Endodermal cell (in vitro differentiated cells): ENCODE measurements around the gene LHCGR. TPM values are rescaled to one million over a fixed set of nuclear protein-coding genes. Genes with fewer than 3 reads are reported as not detected.
"Not testable (repeated sequence)": the region's sequence is repeated elsewhere in the genome, so short reads cannot be mapped to it uniquely, and the experiment has no call there.

ENCODE experiments used
- DNase-seq: peaks from one replicate; pipeline ENCODE4 v3.0.0-alpha.2; 2017
- H3K27ac ChIP-seq: 2 replicates; pipeline ENCODE4 v1.5.1; 2013; ENCODE audit warnings: mild to moderate bottlenecking, low read depth, low read length, moderate library complexity
- H3K27me3 ChIP-seq: 2 replicates; pipeline ENCODE4 v1.6.1; 2013; ENCODE audit warnings: mild to moderate bottlenecking, low read length, moderate library complexity; ENCODE audit not compliant: insufficient read depth, control insufficient read depth, poor library complexity, severe bottlenecking
- H3K36me3 ChIP-seq: 2 replicates; pipeline ENCODE4 v1.7.0; 2013; ENCODE audit warnings: mild to moderate bottlenecking, low read length, moderate library complexity; ENCODE audit not compliant: control insufficient read depth, insufficient read depth
- H3K4me1 ChIP-seq: one replicate; pipeline ENCODE4 v1.7.0; 2013; ENCODE audit warnings: low read length; ENCODE audit not compliant: control insufficient read depth, insufficient read depth
- H3K4me3 ChIP-seq: 2 replicates; pipeline ENCODE4 v1.5.1; 2013; ENCODE audit warnings: mild to moderate bottlenecking, low read length, moderate library complexity
- H3K9ac ChIP-seq: 2 replicates; pipeline ENCODE4 v1.6.1; 2013; ENCODE audit warnings: mild to moderate bottlenecking, low read length, moderate library complexity; ENCODE audit not compliant: poor library complexity, severe bottlenecking; ENCODE audit errors: extremely low read depth
- H3K9me3 ChIP-seq: 2 replicates; pipeline ENCODE4 v1.6.1; 2013; ENCODE audit warnings: mild to moderate bottlenecking, low read length, moderate library complexity; ENCODE audit not compliant: control insufficient read depth
- H3K27ac Mint-ChIP-seq: 2 replicates; pipeline ENCODE4 v1.8.0; 2020; ENCODE audit warnings: mixed read lengths
- H3K27me3 Mint-ChIP-seq: 2 replicates; pipeline ENCODE4 v1.8.0; 2021; ENCODE audit warnings: mild to moderate bottlenecking, mixed read lengths; ENCODE audit not compliant: insufficient read depth
- H3K36me3 Mint-ChIP-seq: 2 replicates; pipeline ENCODE4 v1.8.0; 2020; ENCODE audit warnings: low read depth, mixed read lengths
- H3K4me1 Mint-ChIP-seq: 2 replicates; pipeline ENCODE4 v1.8.0; 2020; ENCODE audit warnings: mixed read lengths
- H3K4me3 Mint-ChIP-seq: 2 replicates; pipeline ENCODE4 v1.8.0; 2020; ENCODE audit warnings: mild to moderate bottlenecking, moderate library complexity, mixed read lengths
- H3K9me3 Mint-ChIP-seq: 2 replicates; pipeline ENCODE4 v1.8.0; 2020; ENCODE audit warnings: mild to moderate bottlenecking, mixed read lengths
- CTCF ChIP-seq: fragments of 200-600 bp; sonication (generic); conservative IDR thresholded peaks from 2 replicates; pipeline ENCODE4 v1.5.0; 2021; ENCODE audit warnings: antibody characterized with exemption, mild to moderate bottlenecking
- WGBS, 2 experiments: methylation state at CpG; one replicate each; pipeline versions ENCODE4 v1.1.5 to v1.1.7; 2013; ENCODE audit warnings: missing lambda C conversion rate in 2 of 2, mixed read lengths in 1 of 2; ENCODE audit not compliant: insufficient coverage in 1 of 2, insufficient read length in 1 of 2; 5-methylcytosine and 5-hydroxymethylcytosine counted together
- total RNA-seq, 2 donors: library from RNA; stranded (reverse); fragmentation: NEBNext Ultra II Directional in 1 of 2; extraction: Animal tissue kit (Norgen Biotek cat#: 25700) in 1 of 2; gene quantifications; 2 replicates in 1 of 2; 3 replicates in 1 of 2; pipeline ENCODE4 v1.2.1, GENCODE V29; 2021

The LHCGR gene
- total RNA-seq, 2 donors from 2014 or later = not detected

- no peaks in the 10 kb centered on the region for H3K36me3 Mint-ChIP-seq
- Histone ChIP-seq H3K9me3 (no peaks in the 10 kb centered on the region), H3K4me1 (peaks cover 5% of the 10 kb centered on the region), H3K36me3 (no peaks in the 10 kb centered on the region), H3K9ac (no peak overlapping the region), H3K4me3 (no peak overlapping the region), H3K27me3 (no peaks in the 10 kb centered on the region), H3K27ac (no peak overlapping the region)
- H3K9me3 Mint-ChIP-seq = no peaks in the 10 kb centered on the region
- no peak for DNase-seq
- H3K4me3 Mint-ChIP-seq = no peak overlapping the region
- no peak overlapping the region for H3K27ac Mint-ChIP-seq
- 87 to 92% methylated on average over 4 to 6 of the region's 6 CpGs for WGBS, 2 experiments
- H3K27me3 Mint-ChIP-seq = no peaks in the 10 kb centered on the region
- H3K4me1 Mint-ChIP-seq = no peaks in the 10 kb centered on the region
- no peak for TF ChIP-seq CTCF
Measured at GRCh38 chr2:48747319-48747718, 8.2 kb downstream of the LHCGR start.

GRCh38 chr2:48739236-48739635 is 16.3 kb downstream of the LHCGR start:
- not testable (repeated sequence) for H3K27ac Mint-ChIP-seq, H3K36me3 Mint-ChIP-seq, H3K4me3 ChIP-seq, H3K27me3 Mint-ChIP-seq, H3K27me3 ChIP-seq, H3K9ac ChIP-seq, H3K4me1 ChIP-seq, DNase-seq, H3K27ac ChIP-seq, H3K36me3 ChIP-seq, H3K9me3 ChIP-seq, H3K4me1 Mint-ChIP-seq, H3K4me3 Mint-ChIP-seq
- 86% methylated on average over 1 of the region's 4 CpGs; no CpG with 5 or more reads in 1 of the 2 experiments for WGBS, 2 experiments
- H3K9me3 Mint-ChIP-seq = peaks cover 16% of the 10 kb centered on the region

GRCh38 chr2:48738806-48739205 is 16.7 kb downstream of the LHCGR start:
- H3K36me3 ChIP-seq = no peaks in the 10 kb centered on the region
- no peaks in the 10 kb centered on the region for H3K27me3 ChIP-seq
- H3K4me1 ChIP-seq = no peaks in the 10 kb centered on the region
- Mint-ChIP-seq H3K36me3 (no peaks in the 10 kb centered on the region), H3K27me3 (no peaks in the 10 kb centered on the region), H3K4me3 (no peak overlapping the region), H3K9me3 (peaks cover 16% of the 10 kb centered on the region), H3K27ac (no peak overlapping the region), H3K4me1 (no peaks in the 10 kb centered on the region)
- H3K9me3 ChIP-seq = no peaks in the 10 kb centered on the region
- no peak overlapping the region for H3K9ac ChIP-seq
- H3K4me3 ChIP-seq = no peak overlapping the region
- no peak for TF ChIP-seq CTCF
- WGBS, 2 experiments = 90 to 100% methylated on average over 1 of the region's 2 CpGs
- H3K27ac ChIP-seq = no peak overlapping the region
- DNase-seq = no peak

- TF ChIP-seq CTCF = no peak
- no peaks in the 10 kb centered on the region for H3K9me3 ChIP-seq
- DNase-seq = no peak
Measured at GRCh38 chr2:48736251-48736650, 19.3 kb downstream of the LHCGR start.

More at GRCh38 chr2:48736251-48736650, 19.3 kb downstream of the LHCGR start:
- Histone ChIP-seq H3K4me3 (no peak overlapping the region), H3K9ac (no peak overlapping the region), H3K27ac (no peak overlapping the region), H3K27me3 (no peaks in the 10 kb centered on the region), H3K4me1 (no peaks in the 10 kb centered on the region), H3K36me3 (no peaks in the 10 kb centered on the region)
- Mint-ChIP-seq H3K9me3 (peaks cover 16% of the 10 kb centered on the region), H3K36me3 (no peaks in the 10 kb centered on the region), H3K4me1 (peaks cover 4% of the 10 kb centered on the region), H3K4me3 (no peak overlapping the region), H3K27ac (no peak overlapping the region), H3K27me3 (no peaks in the 10 kb centered on the region)
- 85 to 90% methylated on average over 2 of the region's 2 CpGs for WGBS, 2 experiments
